Motor neuron (in vitro differentiated cells): ENCODE data around the gene ATP8B3. TPM values are rescaled to one million over a fixed set of nuclear protein-coding genes. Genes with fewer than 3 reads are reported as not detected.
"Not testable (repeated sequence)": the region's sequence is repeated elsewhere in the genome, so short reads cannot be mapped to it uniquely, and the experiment has no call there.

Source experiments
- ATAC-seq, 8 experiments: fragments of 200-7000 bp; cut with Tn5 transposase; replicated peaks in 6 of 8; 2 replicates each; pipeline ENCODE4 v1.8.0; 2021; ENCODE audit warnings: mild to moderate bottlenecking in 8 of 8, moderate library complexity in 8 of 8
- H3K27ac ChIP-seq, 2 donors: fragments of 250-450 bp; sonication (Bioruptor Pico); 2 replicates each; pipeline ENCODE4 v1.9.0; 2021; ENCODE audit warnings: antibody characterized with exemption in 2 of 2, mild to moderate bottlenecking in 2 of 2, moderate library complexity in 1 of 2
- H3K4me1 ChIP-seq, 2 donors: fragments of 250-450 bp; sonication (Bioruptor Pico); replicated peaks in 1 of 2; 2 replicates each; pipeline ENCODE4 v1.6.1; 2021; ENCODE audit warnings: antibody characterized with exemption in 2 of 2, mild to moderate bottlenecking in 2 of 2, moderate library complexity in 1 of 2
- H3K4me3 ChIP-seq, 5 donors: fragments of 250-450 bp; sonication (Bioruptor Pico); 2 replicates each; pipeline ENCODE4 v1.9.0; 2021; ENCODE audit warnings: antibody characterized with exemption in 5 of 5, mild to moderate bottlenecking in 5 of 5, moderate library complexity in 4 of 5
- WGBS, 10 experiments: fragments of 450-650 bp; shearing (Covaris generic); methylation state at CpG; one replicate each; pipeline ENCODE4 v1.0.0; 2022; 5-methylcytosine and 5-hydroxymethylcytosine counted together
- in situ Hi-C, 9 experiments: fragments of 400-800 bp; cut with MboI; loops; one replicate each; pipeline ENCODE4 v1.15.0; 2021; ENCODE audit warnings: low sequenced_read_pairs in 9 of 9, low pct_unique_long_range_greater_than_20kb in 2 of 9; ENCODE audit not compliant: unreplicated experiment in 9 of 9
- total RNA-seq, 8 experiments: library from RNA; unstranded; fragments of 300-600 nt; gene quantifications; 2 replicates each; pipeline versions ENCODE4 v1.2.3 to v1.2.4, GENCODE V29; 2022

The ATP8B3 gene
- total RNA-seq, 8 experiments from 2014 or later = 0.32 to 2.3 (median 0.78) TPM

GRCh38 chr19:1765232-1765903, 46.7 kb downstream of the ATP8B3 start:
- no peak overlapping the region for H3K27ac ChIP-seq
- ATAC-seq = peak in 5 of 8 experiments; percentile 53 to 75 (median 60)
- in situ Hi-C loops = loop anchor here in 1 of 9 experiments (25.0 kb wide), 1 partner anchor 228 kb away; no protein-coding TSS in a partner anchor
- H3K4me3 ChIP-seq = no peak overlapping the region
- 0 to 40% methylated on average over 1 to 3 of the region's 33 CpGs; no CpG with 5 or more reads in 8 of the 10 experiments for WGBS, 10 experiments
- peaks cover 3 to 30% of the 10 kb centered on the region in 2 donors for H3K4me1 ChIP-seq

DNA sequence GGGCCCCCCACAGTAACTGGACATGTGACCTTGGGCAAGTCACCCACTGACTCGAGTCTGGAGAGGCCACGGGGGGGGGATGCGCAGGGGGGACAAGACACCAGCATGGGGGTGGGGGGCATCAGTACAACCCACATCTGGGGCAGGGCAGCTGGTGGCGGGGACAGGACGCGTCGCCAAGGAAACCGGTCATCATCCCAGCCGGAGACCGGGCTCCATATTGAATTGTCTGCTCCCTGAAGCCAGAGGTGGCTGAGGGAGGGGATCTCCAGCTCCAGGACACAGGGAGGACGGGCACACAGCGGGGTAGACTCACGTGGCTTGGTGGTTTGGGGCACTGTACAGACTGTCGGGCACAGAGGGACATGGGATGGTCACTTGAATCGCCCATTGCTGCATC, 47.3 kb downstream of the ATP8B3 start:
- peak in 1 of 8 experiments; percentile 8 for ATAC-seq
- H3K27ac ChIP-seq = no peak overlapping the region
- in situ Hi-C loops = loop anchor here in 1 of 9 experiments (25.0 kb wide), 1 partner anchor 227 kb away; no protein-coding TSS in a partner anchor
- 20 to 60% methylated on average over 1 of the region's 15 CpGs; no CpG with 5 or more reads in 8 of the 10 experiments for WGBS, 10 experiments
- H3K4me3 ChIP-seq = no peak overlapping the region
- H3K4me1 ChIP-seq = peaks cover 3 to 27% of the 10 kb centered on the region in 2 donors

GRCh38 chr19:1763648-1764639, 48.1 kb downstream of the ATP8B3 start:
- no peak overlapping the region for H3K27ac ChIP-seq
- no peak overlapping the region for H3K4me3 ChIP-seq
- ATAC-seq = peak in 1 of 8 experiments; percentile 6
- in situ Hi-C loops = loop anchor here in 1 of 9 experiments (25.0 kb wide), 1 partner anchor 227 kb away; no protein-coding TSS in a partner anchor
- WGBS, 10 experiments = 3 to 50% (median 14%) methylated on average over 1 to 28 of the region's 39 CpGs
- H3K4me1 ChIP-seq = peaks cover 3 to 26% of the 10 kb centered on the region in 2 donors

DNA sequence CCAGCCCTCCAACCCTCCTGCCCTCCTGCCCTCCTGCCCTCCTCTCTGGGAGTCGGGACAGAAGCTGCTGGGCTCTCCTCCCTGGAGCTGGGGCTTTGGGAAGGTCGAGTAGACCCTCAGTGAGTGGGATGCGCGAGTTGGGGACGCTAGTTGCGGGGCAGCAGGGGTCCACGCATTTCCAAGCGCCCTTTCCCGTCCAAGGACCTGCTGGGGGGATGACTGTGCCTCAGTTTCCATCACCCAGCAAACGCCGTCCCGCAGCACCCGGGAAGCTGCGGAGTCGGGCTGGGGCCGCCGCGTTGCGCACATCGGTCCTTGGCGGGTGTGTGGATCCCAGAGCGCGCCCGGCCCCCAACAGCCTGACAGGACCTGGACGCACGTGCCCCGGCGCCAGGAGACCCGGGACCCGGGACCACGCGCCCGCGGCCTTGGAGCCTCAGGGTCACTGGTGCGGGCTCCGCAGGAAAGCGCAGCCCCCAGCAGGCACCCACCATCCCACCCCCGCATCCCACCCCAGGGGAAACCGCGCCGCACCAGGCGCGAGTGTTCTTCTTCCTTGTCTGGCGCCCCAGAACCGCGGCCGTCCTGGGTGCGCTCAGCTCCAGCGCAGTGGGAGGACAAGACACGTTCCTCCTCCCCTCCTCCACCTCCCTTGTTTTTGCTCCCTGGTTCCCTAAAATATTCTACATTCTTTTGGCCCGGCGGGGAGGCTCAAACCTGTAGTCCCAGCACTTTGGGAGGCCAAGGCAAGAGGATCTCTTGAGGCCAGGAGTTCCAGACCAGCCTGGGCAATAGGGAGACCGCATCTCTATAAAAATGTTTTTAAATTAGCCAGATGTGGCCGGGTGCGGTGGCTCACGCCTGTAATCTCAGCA, 49.6 kb downstream of the ATP8B3 start:
- no peak overlapping the region for H3K4me3 ChIP-seq
- ATAC-seq = no peak
- WGBS, 10 experiments = 0 to 4% (median 0%) methylated on average over 1 to 11 of the region's 56 CpGs; no CpG with 5 or more reads in 5 of the 10 experiments
- H3K27ac ChIP-seq = no peak overlapping the region
- H3K4me1 ChIP-seq = peaks cover 3 to 33% of the 10 kb centered on the region in 2 donors
- in situ Hi-C loops = loop anchor here in 1 of 9 experiments (25.0 kb wide), 1 partner anchor 225 kb away; no protein-coding TSS in a partner anchor

- ATAC-seq = no peak
- in situ Hi-C loops = loop anchor here in 1 of 9 experiments (25.0 kb wide), 1 partner anchor 224 kb away; no protein-coding TSS in a partner anchor
- Histone ChIP-seq H3K27ac (no peak overlapping the region), H3K4me3 (no peak overlapping the region), H3K4me1 (peaks cover 3 to 38% of the 10 kb centered on the region in 2 donors)
- WGBS, 10 experiments = 0 to 20% (median 4%) methylated on average over 1 to 9 of the region's 30 CpGs; no CpG with 5 or more reads in 5 of the 10 experiments
Observed at GRCh38 chr19:1761528-1762242, 50.4 kb downstream of the ATP8B3 start.

GRCh38 chr19:1760786-1761527, 51.1 kb downstream of the ATP8B3 start:
- in situ Hi-C loops = loop anchor here in 1 of 9 experiments (25.0 kb wide), 1 partner anchor 224 kb away; no protein-coding TSS in a partner anchor
- H3K4me1 ChIP-seq = peaks cover 3 to 41% of the 10 kb centered on the region in 2 donors
- not testable (repeated sequence) for ATAC-seq, H3K4me3 ChIP-seq, H3K27ac ChIP-seq
- WGBS, 10 experiments = 0 to 50% (median 17%) methylated on average over 3 to 10 of the region's 15 CpGs; no CpG with 5 or more reads in 2 of the 10 experiments

DNA sequence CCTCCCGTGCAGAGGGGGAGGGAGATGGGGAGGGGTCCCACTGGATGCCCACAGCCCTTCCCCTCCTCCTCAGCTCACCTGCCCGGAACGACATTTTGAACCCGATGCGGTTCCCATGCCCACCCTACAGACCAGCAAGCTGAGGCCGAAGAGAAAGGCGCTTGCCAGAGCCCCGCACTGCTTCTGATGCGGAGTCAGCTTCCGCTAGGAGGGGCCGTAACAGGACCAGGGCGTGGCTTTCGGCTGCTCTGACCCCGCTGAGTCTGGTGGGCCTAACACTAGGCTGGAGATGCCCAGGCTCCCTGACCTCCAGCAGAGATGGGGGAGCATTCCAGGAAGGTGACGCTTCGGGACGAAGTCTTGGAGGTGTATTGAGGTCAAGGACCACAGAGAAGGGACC, 52.1 kb downstream of the ATP8B3 start:
- ATAC-seq = no peak
- H3K27ac ChIP-seq = no peak overlapping the region

DNA sequence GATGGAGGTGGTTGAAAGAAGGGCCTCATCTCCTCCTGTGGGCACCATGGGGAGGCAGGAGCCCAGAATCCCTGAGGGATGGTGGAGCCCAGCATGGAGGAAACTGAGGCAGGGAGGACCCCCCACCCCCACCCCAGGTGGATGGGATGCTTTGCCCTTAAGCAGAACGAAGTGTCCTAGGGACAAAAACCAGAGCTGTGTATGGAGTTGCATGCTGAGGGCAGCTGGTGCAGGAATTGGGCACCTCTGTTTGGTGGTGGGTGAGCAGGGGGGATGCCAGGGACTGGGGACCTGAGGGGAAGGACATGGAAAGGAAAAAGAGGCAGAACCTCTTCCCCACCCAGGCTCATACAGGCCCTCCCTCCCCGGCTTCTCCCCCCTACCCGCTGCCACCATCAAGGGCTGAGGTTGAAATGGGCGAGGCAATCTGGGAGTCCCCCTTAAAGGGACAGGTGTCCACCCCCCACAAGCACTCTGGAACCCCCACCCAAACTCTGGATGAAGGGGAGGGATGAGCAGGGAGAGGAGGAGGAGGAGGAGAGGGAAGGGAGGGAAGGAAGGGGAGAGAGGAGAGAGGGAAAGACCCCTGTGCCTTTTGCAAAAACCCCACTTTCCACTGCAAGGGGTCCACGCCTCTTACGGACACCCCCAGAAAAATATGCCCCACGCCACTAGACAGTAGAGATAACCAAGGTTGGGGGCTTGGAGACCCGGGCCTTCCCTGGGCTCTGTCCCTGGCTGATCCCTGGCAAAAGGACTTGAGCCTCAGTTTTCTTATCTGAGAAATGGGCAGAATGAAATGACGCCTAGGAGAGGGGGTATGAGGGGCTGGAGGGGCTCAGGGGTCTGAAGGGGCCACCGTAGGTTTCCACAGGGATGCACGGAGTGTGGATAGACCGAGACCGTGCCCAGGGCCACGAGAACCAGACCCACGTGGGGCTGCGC, 52.8 kb downstream of the ATP8B3 start:
- in situ Hi-C loops = loop anchor here in 1 of 9 experiments (25.0 kb wide), 1 partner anchor 222 kb away; no protein-coding TSS in a partner anchor
- no peak overlapping the region for H3K4me3 ChIP-seq
- H3K27ac ChIP-seq = no peak overlapping the region
- ATAC-seq = no peak
- H3K4me1 ChIP-seq = peaks cover 6 to 30% of the 10 kb centered on the region in 2 donors
- WGBS, 10 experiments = 10% methylated on average over 2 of the region's 16 CpGs; no CpG with 5 or more reads in 9 of the 10 experiments

More for the DNA sequence above, 52.1 kb downstream of the ATP8B3 start:
- WGBS, 10 experiments = 0 to 9% (median 4%) methylated on average over 1 to 13 of the region's 17 CpGs; no CpG with 5 or more reads in 7 of the 10 experiments
- no peak overlapping the region for H3K4me3 ChIP-seq
- H3K4me1 ChIP-seq = peaks cover 9 to 35% of the 10 kb centered on the region in 2 donors
- in situ Hi-C loops = loop anchor here in 1 of 9 experiments (25.0 kb wide), 1 partner anchor 223 kb away; no protein-coding TSS in a partner anchor

DNA sequence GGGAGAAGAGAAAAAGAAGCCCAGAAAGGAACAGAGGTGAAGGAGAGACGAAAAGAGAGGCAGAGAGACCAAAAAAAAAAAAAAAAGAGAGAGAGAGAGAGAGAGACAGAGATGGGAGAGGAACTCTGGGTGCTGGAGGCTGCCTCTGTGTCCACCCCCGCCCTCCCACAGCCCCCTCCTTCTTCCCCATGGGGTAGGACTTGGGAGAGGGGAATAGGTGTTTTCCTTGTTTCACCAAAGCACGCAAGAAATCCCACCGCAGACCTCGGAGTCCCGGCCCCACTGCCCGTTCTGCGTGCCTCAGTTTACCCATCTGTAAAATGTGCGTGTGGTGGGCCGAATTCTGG, 53.9 kb downstream of the ATP8B3 start:
- in situ Hi-C loops = loop anchor here in 1 of 9 experiments (25.0 kb wide), 1 partner anchor 221 kb away; no protein-coding TSS in a partner anchor
- WGBS, 10 experiments = 0 to 13% (median 1%) methylated on average over 1 to 7 of the region's 10 CpGs; no CpG with 5 or more reads in 6 of the 10 experiments
- Histone ChIP-seq H3K4me3 (peak overlapping the region in 1 of 5 donors; percentile 39), H3K27ac (no peak overlapping the region), H3K4me1 (peaks cover 6 to 24% of the 10 kb centered on the region in 2 donors)
- ATAC-seq = no peak
